Measurements from ENCODE around the gene RAP1GAP2. TPM values are rescaled to one million over a fixed set of nuclear protein-coding genes. Genes with fewer than 3 reads are reported as not detected.

The RAP1GAP2 gene
- total RNA-seq, 2 experiments from 2014 or later, result not detected

GRCh38 chr17:2911035-2911754 is 115.0 kb downstream of the RAP1GAP2 start:
- no peak overlapping the region for H3K4me3 Mint-ChIP-seq
- H3K27ac Mint-ChIP-seq, result no peak overlapping the region
- H3K4me1 Mint-ChIP-seq, result peaks cover 3% of the 10 kb centered on the region
- peaks cover 5% of the 10 kb centered on the region for H3K9me3 Mint-ChIP-seq
- DNase-seq, result no peak
- H3K27me3 Mint-ChIP-seq, result no peaks in the 10 kb centered on the region
- H3K36me3 Mint-ChIP-seq, result peaks cover 5% of the 10 kb centered on the region

GRCh38 chr17:2911755-2912111 is 115.5 kb downstream of the RAP1GAP2 start:
- DNase-seq, result no peak
- Mint-ChIP-seq H3K9me3 (peaks cover 4% of the 10 kb centered on the region), H3K36me3 (peaks cover 5% of the 10 kb centered on the region), H3K4me3 (no peak overlapping the region), H3K4me1 (peaks cover 3% of the 10 kb centered on the region), H3K27ac (no peak overlapping the region), H3K27me3 (no peaks in the 10 kb centered on the region)

GRCh38 chr17:2912754-2913153 is 116.5 kb downstream of the RAP1GAP2 start:
- no peaks in the 10 kb centered on the region for H3K9me3 Mint-ChIP-seq
- no peak for DNase-seq
- H3K27me3 Mint-ChIP-seq, result no peaks in the 10 kb centered on the region
- H3K4me3 Mint-ChIP-seq, result no peak overlapping the region
- H3K36me3 Mint-ChIP-seq, result peaks cover 5% of the 10 kb centered on the region
- H3K27ac Mint-ChIP-seq, result no peak overlapping the region
- peaks cover 3% of the 10 kb centered on the region for H3K4me1 Mint-ChIP-seq

- Mint-ChIP-seq H3K27me3 (no peaks in the 10 kb centered on the region), H3K36me3 (no peaks in the 10 kb centered on the region), H3K4me3 (no peak overlapping the region)
These were observed 120.2 kb downstream of the RAP1GAP2 start for GRCh38 chr17:2916461-2916860.

GRCh38 chr17:2921443-2921842 is 125.2 kb downstream of the RAP1GAP2 start:
- Mint-ChIP-seq H3K36me3 (no peaks in the 10 kb centered on the region), H3K27me3 (no peaks in the 10 kb centered on the region), H3K27ac (no peak overlapping the region), H3K4me1 (no peaks in the 10 kb centered on the region), H3K9me3 (no peaks in the 10 kb centered on the region), H3K4me3 (no peak overlapping the region)
- DNase-seq, result no peak

More at GRCh38 chr17:2916461-2916860, 120.2 kb downstream of the RAP1GAP2 start:
- Mint-ChIP-seq H3K9me3 (no peaks in the 10 kb centered on the region), H3K4me1 (no peaks in the 10 kb centered on the region), H3K27ac (no peak overlapping the region)
- no peak for DNase-seq

GRCh38 chr17:2924211-2924610 is 128.0 kb downstream of the RAP1GAP2 start:
- DNase-seq, result no peak
- Mint-ChIP-seq H3K4me1 (no peaks in the 10 kb centered on the region), H3K36me3 (no peaks in the 10 kb centered on the region), H3K27ac (no peak overlapping the region), H3K27me3 (no peaks in the 10 kb centered on the region), H3K4me3 (no peak overlapping the region), H3K9me3 (no peaks in the 10 kb centered on the region)

GRCh38 chr17:2925011-2925410 is 128.8 kb downstream of the RAP1GAP2 start:
- no peak for DNase-seq
- H3K27ac Mint-ChIP-seq, result no peak overlapping the region
- no peak overlapping the region for H3K4me3 Mint-ChIP-seq
- H3K4me1 Mint-ChIP-seq, result no peaks in the 10 kb centered on the region
- no peaks in the 10 kb centered on the region for H3K36me3 Mint-ChIP-seq
- no peaks in the 10 kb centered on the region for H3K27me3 Mint-ChIP-seq
- H3K9me3 Mint-ChIP-seq, result no peaks in the 10 kb centered on the region

GRCh38 chr17:2926019-2926650 is 129.9 kb downstream of the RAP1GAP2 start:
- H3K9me3 Mint-ChIP-seq, result no peaks in the 10 kb centered on the region
- no peak for DNase-seq
- no peaks in the 10 kb centered on the region for H3K27me3 Mint-ChIP-seq
- no peak overlapping the region for H3K4me3 Mint-ChIP-seq
- H3K27ac Mint-ChIP-seq, result no peak overlapping the region
- H3K4me1 Mint-ChIP-seq, result peaks cover 1% of the 10 kb centered on the region
- H3K36me3 Mint-ChIP-seq, result no peaks in the 10 kb centered on the region

- H3K27me3 Mint-ChIP-seq, result no peaks in the 10 kb centered on the region
- no peak for DNase-seq
- H3K9me3 Mint-ChIP-seq, result no peaks in the 10 kb centered on the region
- no peak overlapping the region for H3K4me3 Mint-ChIP-seq
- H3K27ac Mint-ChIP-seq, result no peak overlapping the region
- no peaks in the 10 kb centered on the region for H3K36me3 Mint-ChIP-seq
- H3K4me1 Mint-ChIP-seq, result peaks cover 3% of the 10 kb centered on the region
These were observed 132.2 kb downstream of the RAP1GAP2 start for GRCh38 chr17:2928294-2928890.

- Mint-ChIP-seq H3K27me3 (no peaks in the 10 kb centered on the region), H3K4me1 (peaks cover 3% of the 10 kb centered on the region), H3K4me3 (no peak overlapping the region), H3K9me3 (no peaks in the 10 kb centered on the region), H3K36me3 (no peaks in the 10 kb centered on the region), H3K27ac (no peak overlapping the region)
- peak; percentile 7 for DNase-seq
These were observed 133.8 kb downstream of the RAP1GAP2 start for GRCh38 chr17:2929881-2930533.

GRCh38 chr17:2931876-2932275 is 135.6 kb downstream of the RAP1GAP2 start:
- peaks cover 5% of the 10 kb centered on the region for H3K27me3 Mint-ChIP-seq
- no peak for DNase-seq
- H3K9me3 Mint-ChIP-seq, result no peaks in the 10 kb centered on the region
- no peak overlapping the region for H3K4me3 Mint-ChIP-seq
- no peak overlapping the region for H3K27ac Mint-ChIP-seq
- peaks cover 9% of the 10 kb centered on the region for H3K4me1 Mint-ChIP-seq
- no peaks in the 10 kb centered on the region for H3K36me3 Mint-ChIP-seq

- DNase-seq, result no peak
- H3K36me3 Mint-ChIP-seq, result no peaks in the 10 kb centered on the region
- H3K9me3 Mint-ChIP-seq, result no peaks in the 10 kb centered on the region
- H3K4me3 Mint-ChIP-seq, result no peak overlapping the region
- H3K27me3 Mint-ChIP-seq, result peaks cover 5% of the 10 kb centered on the region
- peaks cover 9% of the 10 kb centered on the region for H3K4me1 Mint-ChIP-seq
- H3K27ac Mint-ChIP-seq, result no peak overlapping the region
These were observed 136.7 kb downstream of the RAP1GAP2 start for GRCh38 chr17:2932946-2933345.

GRCh38 chr17:2933606-2934005 is 137.4 kb downstream of the RAP1GAP2 start:
- Mint-ChIP-seq H3K27ac (no peak overlapping the region), H3K27me3 (peaks cover 5% of the 10 kb centered on the region), H3K4me3 (no peak overlapping the region), H3K36me3 (no peaks in the 10 kb centered on the region), H3K4me1 (peaks cover 9% of the 10 kb centered on the region), H3K9me3 (no peaks in the 10 kb centered on the region)
- no peak for DNase-seq

- no peaks in the 10 kb centered on the region for H3K36me3 Mint-ChIP-seq
- no peaks in the 10 kb centered on the region for H3K9me3 Mint-ChIP-seq
- peaks cover 9% of the 10 kb centered on the region for H3K4me1 Mint-ChIP-seq
- H3K27me3 Mint-ChIP-seq, result peaks cover 5% of the 10 kb centered on the region
- H3K4me3 Mint-ChIP-seq, result no peak overlapping the region
- no peak for DNase-seq
- no peak overlapping the region for H3K27ac Mint-ChIP-seq
These were observed 139.4 kb downstream of the RAP1GAP2 start for GRCh38 chr17:2935632-2936031.

- no peak for DNase-seq
- Mint-ChIP-seq H3K9me3 (no peaks in the 10 kb centered on the region), H3K27me3 (peaks cover 5% of the 10 kb centered on the region), H3K36me3 (no peaks in the 10 kb centered on the region), H3K4me1 (peaks cover 6% of the 10 kb centered on the region), H3K27ac (no peak overlapping the region), H3K4me3 (no peak overlapping the region)
These were observed 140.1 kb downstream of the RAP1GAP2 start for GRCh38 chr17:2936351-2936750.

Measured in activated naive CD8-positive, alpha-beta T cell treated with anti-CD3 and anti-CD28 coated beads for 36 hours (primary cell).